Cardiac muscle cell (in vitro differentiated cells and primary cell): ENCODE results near the gene THSD7A. TPM values are rescaled to one million over a fixed set of nuclear protein-coding genes. Genes with fewer than 3 reads are reported as not detected.
A peak's percentile ranks its signal among the peaks of the same experiment; 100 is the strongest.

Experiments used
- DNase-seq, 2 donors: peaks; one replicate each; pipeline versions ENCODE4 v3.0.0 to v3.0.0-alpha.2; 2010 to 2017; ENCODE audit warnings: low read depth in 1 of 2, low spot score in 1 of 2
- H3K27ac ChIP-seq: fragments of 200-600 bp; sonication (generic); 2 replicates; pipeline ENCODE4 v1.5.1; 2016
- H3K27me3 ChIP-seq: fragments of 200-600 bp; sonication (generic); 2 replicates; pipeline ENCODE4 v1.6.0; 2016; ENCODE audit warnings: control low read depth
- H3K36me3 ChIP-seq: fragments of 200-600 bp; sonication (generic); 2 replicates; pipeline ENCODE4 v1.5.1; 2016; ENCODE audit warnings: control low read depth
- H3K4me1 ChIP-seq: fragments of 200-600 bp; sonication (generic); 2 replicates; pipeline ENCODE4 v1.8.1; 2017; ENCODE audit warnings: low read depth, mild to moderate bottlenecking, mixed run types
- H3K4me3 ChIP-seq: fragments of 200-600 bp; sonication (generic); 2 replicates; pipeline ENCODE4 v1.5.1; 2016; ENCODE audit warnings: mild to moderate bottlenecking
- H3K9me3 ChIP-seq: fragments of 200-600 bp; sonication (generic); 2 replicates; pipeline ENCODE4 v1.5.1; 2017; ENCODE audit warnings: low read depth, mild to moderate bottlenecking, control low read depth
- CTCF ChIP-seq: IDR thresholded peaks from 2 replicates; pipeline ENCODE4 v1.5.1; 2012; ENCODE audit warnings: low read depth, mild to moderate bottlenecking, low read length
- polyA plus RNA-seq: library from polyadenylated mRNA; unstranded; fragments of >200 nt; fragmentation: Nextera tagmentation; extraction: Ambion mirVana; gene quantifications from 2 replicates; pipeline ENCODE4 v1.2.1, GENCODE V29; 2016
- total RNA-seq: library from RNA; depleted of rRNA; stranded (reverse); fragments of >200 nt; gene quantifications from 2 replicates; pipeline ENCODE4 v1.2.3, GENCODE V29; 2016

The THSD7A gene
- total and polyA plus RNA-seq, 2 experiments from 2014 or later = 1.5 to 3.7 TPM

GRCh38 chr7:11539853-11540252, 292.1 kb downstream of the THSD7A start:
- DNase-seq = peak in 1 of 2 donors; percentile 57
- Histone ChIP-seq H3K27ac (no peak overlapping the region), H3K27me3 (no peaks in the 10 kb centered on the region), H3K9me3 (no peaks in the 10 kb centered on the region), H3K36me3 (no peaks in the 10 kb centered on the region), H3K4me3 (no peak overlapping the region), H3K4me1 (no peaks in the 10 kb centered on the region)
- TF ChIP-seq CTCF = no peak

DNA sequence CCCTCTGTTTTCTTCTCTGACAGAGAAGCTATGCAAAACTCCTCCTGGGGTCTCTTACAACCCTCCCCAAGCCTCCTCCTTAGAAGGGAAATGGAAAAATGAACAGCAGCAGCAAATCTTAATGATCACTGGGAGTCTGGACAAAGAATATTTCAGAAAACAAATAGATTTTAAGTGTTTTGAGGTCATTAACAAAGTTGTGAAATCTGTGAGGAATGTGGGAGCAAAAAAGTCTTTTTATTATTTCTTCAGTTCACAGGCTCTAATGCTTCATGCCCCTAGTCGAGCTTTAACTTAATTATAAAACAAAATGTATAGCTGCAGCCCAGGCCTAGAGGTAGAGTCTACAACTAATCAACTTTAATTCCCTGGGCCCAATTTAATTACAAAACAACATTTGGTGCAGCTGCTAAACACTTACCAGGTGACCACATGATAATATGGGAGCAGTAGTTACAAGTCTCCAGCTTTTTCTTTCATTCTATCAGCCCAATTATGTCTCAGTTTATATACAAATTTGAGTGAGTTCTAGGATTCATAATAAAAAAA, 293.2 kb downstream of the THSD7A start:
- Histone ChIP-seq H3K4me1 (no peaks in the 10 kb centered on the region), H3K27me3 (no peaks in the 10 kb centered on the region), H3K9me3 (no peaks in the 10 kb centered on the region), H3K36me3 (no peaks in the 10 kb centered on the region), H3K27ac (no peak overlapping the region), H3K4me3 (no peak overlapping the region)
- no peak for TF ChIP-seq CTCF
- DNase-seq = no peak

GRCh38 chr7:11533229-11533820, 298.7 kb downstream of the THSD7A start:
- peak in 1 of 2 donors; percentile 43 for DNase-seq
- no peaks in the 10 kb centered on the region for H3K9me3 ChIP-seq
- H3K27ac ChIP-seq = no peak overlapping the region
- no peaks in the 10 kb centered on the region for H3K4me1 ChIP-seq
- no peaks in the 10 kb centered on the region for H3K27me3 ChIP-seq
- no peak overlapping the region for H3K4me3 ChIP-seq
- no peaks in the 10 kb centered on the region for H3K36me3 ChIP-seq
- no peak for TF ChIP-seq CTCF

- H3K9me3 ChIP-seq = no peaks in the 10 kb centered on the region
- no peaks in the 10 kb centered on the region for H3K4me1 ChIP-seq
- no peak overlapping the region for H3K27ac ChIP-seq
- no peak overlapping the region for H3K4me3 ChIP-seq
- H3K27me3 ChIP-seq = no peaks in the 10 kb centered on the region
- no peaks in the 10 kb centered on the region for H3K36me3 ChIP-seq
- TF ChIP-seq CTCF = no peak
- DNase-seq = no peak
These were observed 302.6 kb downstream of the THSD7A start for GRCh38 chr7:11529382-11529781.

- TF ChIP-seq CTCF = no peak
- H3K9me3 ChIP-seq = no peaks in the 10 kb centered on the region
- DNase-seq = no peak
- no peak overlapping the region for H3K27ac ChIP-seq
- H3K4me1 ChIP-seq = no peaks in the 10 kb centered on the region
- H3K27me3 ChIP-seq = no peaks in the 10 kb centered on the region
- no peak overlapping the region for H3K4me3 ChIP-seq
- no peaks in the 10 kb centered on the region for H3K36me3 ChIP-seq
These were observed 304.3 kb downstream of the THSD7A start for GRCh38 chr7:11527707-11528106.
